Osteocyte (in vitro differentiated cells): Measurements from ENCODE around the gene TMEM217. TPM values are rescaled to one million over a fixed set of nuclear protein-coding genes. Genes with fewer than 3 reads are reported as not detected.

Experiments
- DNase-seq: peaks from one replicate; pipeline ENCODE4 v3.0.0; 2021; ENCODE audit warnings: mixed read lengths; ENCODE audit not compliant: unreplicated experiment; ENCODE audit errors: extremely low spot score
- H3K27ac Mint-ChIP-seq: one replicate; pipeline ENCODE4 v1.8.0; 2021; ENCODE audit warnings: mild to moderate bottlenecking, mixed read lengths; ENCODE audit not compliant: unreplicated experiment
- H3K27me3 Mint-ChIP-seq: one replicate; pipeline ENCODE4 v1.8.0; 2021; ENCODE audit warnings: mixed read lengths; ENCODE audit not compliant: unreplicated experiment
- H3K36me3 Mint-ChIP-seq: one replicate; pipeline ENCODE4 v1.8.0; 2021; ENCODE audit warnings: mixed read lengths; ENCODE audit not compliant: unreplicated experiment
- H3K4me1 Mint-ChIP-seq: one replicate; pipeline ENCODE4 v1.8.0; 2021; ENCODE audit warnings: mixed read lengths; ENCODE audit not compliant: unreplicated experiment
- H3K4me3 Mint-ChIP-seq: one replicate; pipeline ENCODE4 v1.8.0; 2021; ENCODE audit warnings: mild to moderate bottlenecking, moderate library complexity, mixed read lengths; ENCODE audit not compliant: unreplicated experiment
- H3K9me3 Mint-ChIP-seq: one replicate; pipeline ENCODE4 v1.8.0; 2021; ENCODE audit warnings: mixed read lengths; ENCODE audit not compliant: unreplicated experiment
- CTCF ChIP-seq: fragments of 200-600 bp; sonication (generic); IDR thresholded peaks from 2 replicates; pipeline ENCODE4 v1.5.0; 2021; ENCODE audit warnings: antibody characterized with exemption, mild to moderate bottlenecking, moderate library complexity
- total RNA-seq: library from RNA; stranded (reverse); gene quantifications from 2 replicates; pipeline ENCODE4 v1.2.1, GENCODE V29; 2021

TMEM217 gene
- total RNA-seq, 1 donor from 2014 or later: 3.5 TPM

- DNase-seq: no peak
- TF ChIP-seq CTCF: no peak
- Mint-ChIP-seq H3K9me3 (no peaks in the 10 kb centered on the region), H3K27me3 (no peaks in the 10 kb centered on the region), H3K4me3 (no peak overlapping the region), H3K27ac (no peak overlapping the region), H3K4me1 (peaks cover 15% of the 10 kb centered on the region), H3K36me3 (peaks cover 24% of the 10 kb centered on the region)
Measured at GRCh38 chr6:37175332-37176267, 82.3 kb downstream of the TMEM217 start.

GRCh38 chr6:37174515-37175331, 83.2 kb downstream of the TMEM217 start:
- H3K9me3 Mint-ChIP-seq: no peaks in the 10 kb centered on the region
- H3K27me3 Mint-ChIP-seq: no peaks in the 10 kb centered on the region
- no peak for DNase-seq
- peaks cover 24% of the 10 kb centered on the region for H3K36me3 Mint-ChIP-seq
- no peak for TF ChIP-seq CTCF
- H3K4me3 Mint-ChIP-seq: no peak overlapping the region
- H3K27ac Mint-ChIP-seq: no peak overlapping the region
- H3K4me1 Mint-ChIP-seq: peaks cover 15% of the 10 kb centered on the region

GRCh38 chr6:37174196-37174514, 83.8 kb downstream of the TMEM217 start:
- H3K27ac Mint-ChIP-seq: no peak overlapping the region
- peaks cover 19% of the 10 kb centered on the region for H3K4me1 Mint-ChIP-seq
- no peak for TF ChIP-seq CTCF
- H3K36me3 Mint-ChIP-seq: peaks cover 24% of the 10 kb centered on the region
- no peak for DNase-seq
- no peaks in the 10 kb centered on the region for H3K27me3 Mint-ChIP-seq
- no peaks in the 10 kb centered on the region for H3K9me3 Mint-ChIP-seq
- H3K4me3 Mint-ChIP-seq: no peak overlapping the region

- peaks cover 24% of the 10 kb centered on the region for H3K36me3 Mint-ChIP-seq
- no peak overlapping the region for H3K27ac Mint-ChIP-seq
- peaks cover 24% of the 10 kb centered on the region for H3K4me1 Mint-ChIP-seq
- no peaks in the 10 kb centered on the region for H3K27me3 Mint-ChIP-seq
- H3K9me3 Mint-ChIP-seq: no peaks in the 10 kb centered on the region
- no peak for TF ChIP-seq CTCF
- DNase-seq: no peak
- H3K4me3 Mint-ChIP-seq: no peak overlapping the region
Measured at GRCh38 chr6:37173493-37174195, 84.3 kb downstream of the TMEM217 start.
